Choroid plexus epithelial cell (primary cell): ENCODE measurements around the gene MAN2A2.
"Not testable (repeated sequence)": the region's sequence is repeated elsewhere in the genome, so short reads cannot be mapped to it uniquely, and the experiment has no call there.

Experiments
- DNase-seq: peaks from one replicate; pipeline ENCODE4 v3.0.0-alpha.2; 2010; ENCODE audit warnings: low read depth
- H3K4me3 ChIP-seq: 2 replicates; pipeline ENCODE4 v1.5.1; 2011; ENCODE audit warnings: low read depth, mild to moderate bottlenecking, control low read depth, low read length, moderate library complexity
- CTCF ChIP-seq: conservative IDR thresholded peaks from 2 replicates; pipeline ENCODE4 v1.5.1; 2011; ENCODE audit warnings: low read depth, mild to moderate bottlenecking, control low read depth, inconsistent platforms, low read length, moderate library complexity

Gene MAN2A2

GRCh38 chr15:90871139-90871715 is 31.9 kb upstream of the MAN2A2 start:
- no peak for TF ChIP-seq CTCF
- peak overlapping the region; percentile 72 for H3K4me3 ChIP-seq
- no peak for DNase-seq

GRCh38 chr15:90871716-90872485 is 31.2 kb upstream of the MAN2A2 start:
- no peak for DNase-seq
- peak overlapping the region; percentile 72 for H3K4me3 ChIP-seq
- no peak for TF ChIP-seq CTCF

- no peak for TF ChIP-seq CTCF
- peak; percentile 83 for DNase-seq
- H3K4me3 ChIP-seq = peak overlapping the region; percentile 72
These were observed 30.5 kb upstream of the MAN2A2 start for GRCh38 chr15:90872486-90873184.

- TF ChIP-seq CTCF = no peak
- H3K4me3 ChIP-seq = peak overlapping the region; percentile 16
- no peak for DNase-seq
These were observed 29.6 kb upstream of the MAN2A2 start for GRCh38 chr15:90873488-90873997.

- TF ChIP-seq CTCF = no peak
- H3K4me3 ChIP-seq = peak overlapping the region; percentile 16
- peak; percentile 28 for DNase-seq
These were observed 29.0 kb upstream of the MAN2A2 start for GRCh38 chr15:90873998-90874605.

GRCh38 chr15:90874986-90875385 is 28.1 kb upstream of the MAN2A2 start:
- DNase-seq = not testable (repeated sequence)

GRCh38 chr15:90875549-90875981 is 27.5 kb upstream of the MAN2A2 start:
- no peak overlapping the region for H3K4me3 ChIP-seq
- DNase-seq = no peak
- TF ChIP-seq CTCF = no peak

More at GRCh38 chr15:90874986-90875385, 28.1 kb upstream of the MAN2A2 start:
- not testable (repeated sequence) for H3K4me3 ChIP-seq
